GM18502 (cell line): Measurements from ENCODE around the gene P2RX4.
"Not testable (repeated sequence)": the region's sequence is repeated elsewhere in the genome, so short reads cannot be mapped to it uniquely, and the experiment has no call there.

ENCODE experiments used
- ATAC-seq: cut with Tn5 transposase; IDR thresholded peaks from one replicate; pipeline ENCODE4 v1.9.1; 2021; ENCODE audit warnings: mild to moderate bottlenecking; ENCODE audit not compliant: unreplicated experiment, poor library complexity

P2RX4 gene

GRCh38 chr12:121239351-121240061, 29.6 kb downstream of the P2RX4 start:
- no peak for ATAC-seq

GRCh38 chr12:121240062-121240420, 30.1 kb downstream of the P2RX4 start:
- ATAC-seq: no peak

GRCh38 chr12:121240484-121241101, 30.7 kb downstream of the P2RX4 start:
- ATAC-seq: no peak

- no peak for ATAC-seq
Measured at GRCh38 chr12:121241156-121241970, 31.4 kb downstream of the P2RX4 start.

GRCh38 chr12:121245031-121245430, 35.1 kb downstream of the P2RX4 start:
- no peak for ATAC-seq

GRCh38 chr12:121245951-121246350, 36.0 kb downstream of the P2RX4 start:
- ATAC-seq: no peak

GRCh38 chr12:121246893-121247557, 37.1 kb downstream of the P2RX4 start:
- no peak for ATAC-seq

GRCh38 chr12:121248622-121249021, 38.7 kb downstream of the P2RX4 start:
- peak; percentile 83 for ATAC-seq

GRCh38 chr12:121250359-121250758, 40.4 kb downstream of the P2RX4 start:
- ATAC-seq: no peak

DNA sequence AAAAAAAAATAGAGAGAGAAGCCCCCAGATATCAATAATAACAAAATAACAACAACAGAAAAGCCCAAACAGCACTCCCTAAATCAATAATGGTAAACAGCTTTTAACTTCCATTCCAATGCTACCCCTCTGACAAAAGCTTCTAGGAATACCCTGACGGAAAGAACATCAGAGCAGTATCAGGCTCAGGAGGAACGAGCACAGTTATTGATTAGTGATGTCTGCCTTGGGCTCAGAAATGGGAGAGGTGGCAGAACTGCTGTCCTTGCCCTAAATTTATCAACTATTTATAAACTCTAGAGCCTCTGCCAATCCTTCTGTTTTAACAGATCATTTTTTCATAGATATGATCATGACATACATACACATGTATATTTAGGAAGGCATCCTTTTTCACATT, 41.9 kb downstream of the P2RX4 start:
- no peak for ATAC-seq

DNA sequence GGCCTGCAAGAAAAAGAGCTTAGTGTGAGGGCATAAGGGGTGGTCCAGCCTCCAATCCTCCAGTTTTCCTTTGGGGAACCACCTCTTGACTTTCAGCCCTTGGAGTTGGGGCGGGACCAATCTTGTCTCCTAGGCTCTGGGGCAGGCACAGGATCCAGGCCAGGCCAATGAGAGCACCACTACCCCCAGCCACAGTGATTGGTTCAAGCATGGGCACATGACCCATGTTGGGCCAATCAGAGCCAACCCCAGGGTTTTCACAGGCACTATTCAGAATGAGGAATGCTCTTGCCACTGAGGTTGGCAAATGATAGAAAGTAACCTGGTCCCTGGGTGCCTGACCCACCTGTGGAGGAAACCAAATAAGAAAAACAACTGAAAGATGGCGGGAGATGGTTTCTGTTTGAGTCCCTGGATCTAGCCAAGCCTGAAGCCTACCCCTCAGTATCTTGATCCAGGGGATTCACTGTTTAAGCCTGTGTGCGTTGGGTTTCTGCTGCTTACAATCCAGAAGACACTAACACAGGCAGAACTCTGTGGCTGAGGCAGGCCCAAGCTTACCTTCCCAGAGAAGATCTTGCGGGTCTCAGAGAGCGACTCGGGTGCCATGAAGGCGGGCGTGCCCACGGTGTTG, 42.9 kb downstream of the P2RX4 start:
- no peak for ATAC-seq

DNA sequence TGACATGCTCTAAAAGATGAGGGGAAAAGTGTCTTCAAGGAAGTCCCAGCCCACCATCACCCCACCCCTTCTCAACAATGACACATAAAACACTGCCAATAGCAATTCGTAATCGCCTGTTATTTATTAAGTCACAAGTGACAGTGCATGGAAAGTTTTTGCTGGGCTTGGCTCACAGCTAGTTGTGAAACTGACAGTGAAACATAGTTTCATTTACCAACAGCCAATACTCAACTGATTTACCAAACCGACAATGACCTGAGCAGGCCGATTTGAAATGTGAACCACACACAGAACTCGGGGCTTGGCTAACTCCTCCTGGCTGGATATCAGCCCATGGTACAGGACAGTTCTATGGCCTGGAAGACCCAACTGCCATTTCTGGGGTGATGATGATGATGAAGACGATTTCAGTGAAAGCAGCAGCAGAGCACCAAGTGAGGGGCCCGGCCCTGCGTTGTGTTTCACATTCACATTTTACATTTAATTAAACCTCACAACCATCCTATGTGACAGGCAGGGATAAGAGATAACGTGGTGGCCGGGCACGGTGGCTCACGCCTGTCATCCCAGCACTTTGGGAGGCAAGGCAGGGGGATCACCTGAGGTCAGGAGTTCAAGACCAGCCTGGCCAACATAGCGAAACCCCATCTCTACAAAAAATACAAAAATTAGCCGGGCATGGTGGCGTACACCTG, 43.9 kb downstream of the P2RX4 start:
- ATAC-seq: no peak

GRCh38 chr12:121255433-121255832, 45.5 kb downstream of the P2RX4 start:
- ATAC-seq: no peak

- not testable (repeated sequence) for ATAC-seq
Measured at GRCh38 chr12:121257704-121258449, 47.9 kb downstream of the P2RX4 start.

DNA sequence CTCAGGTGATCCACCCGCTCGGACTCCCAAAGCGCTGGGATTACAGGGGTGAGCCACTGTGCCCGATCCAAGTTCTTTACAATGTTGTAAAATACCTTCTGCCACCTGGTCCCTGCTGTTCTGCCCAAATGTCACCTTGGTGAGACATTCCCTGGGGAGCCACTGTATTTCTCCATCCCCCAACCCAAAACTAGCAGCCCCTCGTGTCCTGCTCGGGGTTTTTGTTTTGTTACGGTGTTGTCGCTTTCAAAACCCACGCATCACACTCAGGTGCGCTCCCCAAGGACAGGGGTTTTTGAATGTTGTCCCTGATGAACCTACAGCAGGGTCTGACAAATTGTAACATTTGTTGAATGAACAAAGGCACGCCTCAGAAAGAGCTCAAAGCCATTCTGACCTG, 49.1 kb downstream of the P2RX4 start:
- no peak for ATAC-seq

DNA sequence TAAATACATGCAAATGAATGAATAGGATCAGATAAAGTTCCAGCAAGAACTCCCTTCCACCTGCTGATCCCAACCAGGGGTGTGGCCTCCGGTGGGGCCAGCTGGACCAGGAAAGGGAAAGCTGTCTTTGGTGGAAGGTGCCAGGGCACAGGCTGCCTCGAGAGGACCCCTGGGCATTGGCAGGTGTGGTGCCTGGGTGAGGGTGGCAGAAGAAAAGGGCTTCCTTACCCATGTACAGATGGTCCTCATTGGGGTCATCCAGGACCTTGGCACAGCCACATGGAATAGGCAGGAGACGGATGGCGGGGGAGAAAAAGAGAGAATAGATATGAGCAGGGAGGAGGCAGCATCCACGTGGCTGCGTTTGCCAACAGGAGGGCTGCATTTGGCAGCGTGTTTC, 50.2 kb downstream of the P2RX4 start:
- ATAC-seq: no peak

DNA sequence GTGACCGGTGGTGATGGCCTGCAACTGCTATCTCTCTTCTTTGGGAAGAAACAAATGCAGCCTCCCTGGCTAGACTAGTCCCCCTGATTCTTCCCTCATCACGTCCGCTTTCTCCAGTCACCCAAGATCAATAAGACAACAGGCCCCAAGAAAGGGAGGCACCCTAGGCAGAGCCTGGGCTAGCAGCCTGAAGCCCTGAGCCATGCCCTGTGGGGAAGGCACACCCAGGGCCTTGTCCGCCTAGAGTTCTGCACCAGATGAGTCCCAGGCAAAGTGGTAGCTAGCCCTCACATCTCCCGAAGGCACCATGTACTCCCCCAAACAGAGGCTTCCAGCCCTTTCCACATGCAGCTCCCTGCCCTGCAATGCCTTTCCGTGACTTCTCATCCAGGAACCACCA, 51.5 kb downstream of the P2RX4 start:
- no peak for ATAC-seq

DNA sequence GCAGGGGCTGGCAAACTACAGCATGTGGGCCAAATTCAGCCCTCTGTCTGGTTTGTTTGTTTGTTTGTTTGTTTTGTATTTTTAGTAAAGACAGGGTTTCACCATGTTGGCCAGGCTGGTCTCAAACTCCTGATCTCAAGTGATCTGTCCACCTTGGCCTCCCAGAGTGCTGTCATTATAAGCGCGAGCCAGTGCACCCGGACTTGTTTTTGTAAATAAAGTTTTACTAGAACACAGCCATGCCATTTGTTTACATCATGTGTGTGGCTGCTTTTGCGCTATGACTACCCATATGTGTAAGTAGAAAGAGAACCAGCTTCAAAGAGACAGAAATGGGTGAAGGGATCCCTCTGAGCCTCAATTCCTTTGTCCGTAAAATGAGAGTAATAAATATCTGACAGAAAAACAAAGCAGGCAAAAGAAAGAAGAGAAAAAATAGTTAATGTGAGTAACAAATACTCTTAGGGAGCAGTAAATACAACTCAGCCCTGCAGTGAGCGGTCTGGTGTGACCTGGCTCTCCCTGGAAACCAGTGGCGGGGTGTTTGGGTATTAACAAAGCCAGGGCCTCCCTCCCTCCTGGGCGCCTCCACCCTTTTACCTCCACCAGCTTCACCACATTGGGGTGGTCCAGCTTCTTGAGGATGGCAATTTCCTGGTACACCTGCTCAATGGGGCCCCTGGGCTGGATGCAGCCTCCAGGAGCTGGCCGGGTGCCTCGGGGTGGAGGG, 53.4 kb downstream of the P2RX4 start:
- no peak for ATAC-seq

DNA sequence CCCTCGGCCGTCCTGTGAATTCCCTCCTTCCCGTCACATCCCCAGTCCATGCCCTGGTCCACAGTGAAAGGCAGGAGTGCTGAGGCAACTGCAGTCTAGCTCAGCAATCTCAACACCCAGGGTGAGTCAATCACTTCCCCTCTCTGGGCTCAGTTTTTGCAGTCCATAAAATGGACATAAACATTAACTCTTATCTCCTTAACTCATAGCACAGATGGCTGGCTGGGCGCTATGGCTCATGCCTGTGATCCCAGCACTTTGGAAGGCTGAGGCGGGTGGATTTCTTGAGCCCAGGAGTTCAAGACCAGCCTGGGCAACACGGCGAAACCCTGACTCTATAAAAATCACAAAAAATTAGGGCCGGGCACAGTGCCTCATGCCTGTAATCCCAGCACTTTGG, 54.2 kb downstream of the P2RX4 start:
- no peak for ATAC-seq
